NCI-H2171 (cell line): ENCODE results near the gene RBM20.
A peak's percentile ranks its signal among the peaks of the same experiment; 100 is the strongest.

ENCODE experiments used
- DNase-seq: peaks from one replicate; lab custom pipeline; 2025; lab: John Stamatoyannopoulos, UW

Gene RBM20

GRCh38 chr10:110834629-110835301 lies 190.6 kb downstream of the RBM20 start:
- peak; percentile 65 for DNase-seq

- no peak for DNase-seq
Measured at GRCh38 chr10:110835841-110836240, 191.7 kb downstream of the RBM20 start.

DNA sequence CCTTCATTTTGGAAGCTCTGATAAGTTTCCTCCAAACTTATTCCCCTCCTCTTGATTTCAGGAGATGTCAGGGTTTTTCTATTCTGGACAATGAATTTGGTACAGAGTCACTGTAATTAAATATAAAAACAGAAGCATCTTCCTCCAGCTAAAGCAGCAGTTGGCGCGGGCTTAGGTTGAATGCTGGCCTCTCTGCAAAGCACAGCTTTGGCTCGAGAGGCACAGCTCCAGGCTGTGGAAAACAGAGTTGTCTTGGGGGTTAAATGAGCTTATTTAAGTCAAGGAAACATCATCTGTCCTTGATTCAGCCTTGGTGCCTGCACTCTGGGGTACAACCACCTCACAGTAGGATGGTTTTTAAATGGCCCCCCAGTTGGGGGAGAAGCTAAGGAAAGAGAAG lies 192.6 kb downstream of the RBM20 start:
- DNase-seq = no peak

GRCh38 chr10:110837418-110838171 lies 193.5 kb downstream of the RBM20 start:
- no peak for DNase-seq

DNA sequence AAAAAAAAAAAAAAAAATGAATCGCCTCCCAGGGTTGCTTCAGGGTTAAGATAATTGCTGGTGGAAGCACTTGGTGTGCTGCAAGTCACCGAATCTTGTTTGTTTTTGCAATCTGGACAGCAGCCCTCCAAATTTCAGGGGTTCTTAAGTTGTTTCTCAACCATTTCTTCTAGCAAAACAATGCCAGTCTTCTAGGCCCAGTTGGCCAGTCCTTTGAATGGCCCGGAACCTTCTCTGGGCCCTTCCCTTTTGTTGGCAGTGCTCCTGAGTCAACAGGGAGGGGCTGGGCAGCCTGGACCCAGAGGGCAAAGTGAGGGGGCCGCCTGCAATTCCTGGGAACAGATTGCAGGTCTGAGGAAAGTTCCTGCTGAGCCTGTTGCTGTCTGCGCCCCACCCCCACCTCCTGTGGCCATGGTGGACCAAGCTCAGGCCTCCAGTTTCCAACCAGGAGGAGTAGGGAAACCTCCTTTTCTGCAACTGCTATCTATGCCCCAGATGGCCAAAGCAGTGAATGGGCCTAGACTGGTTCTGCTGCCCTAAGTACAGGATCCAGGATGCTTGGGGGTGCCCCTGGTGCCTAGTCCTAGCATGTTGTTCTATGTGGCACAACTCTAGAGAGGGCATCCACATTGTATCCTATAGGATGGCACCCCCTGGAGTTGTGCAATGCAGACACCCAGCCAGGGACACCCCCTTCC lies 196.2 kb downstream of the RBM20 start:
- no peak for DNase-seq

GRCh38 chr10:110840923-110841428 lies 196.8 kb downstream of the RBM20 start:
- DNase-seq = no peak

- no peak for DNase-seq
Measured at GRCh38 chr10:110841767-110842267, 197.7 kb downstream of the RBM20 start.

DNA sequence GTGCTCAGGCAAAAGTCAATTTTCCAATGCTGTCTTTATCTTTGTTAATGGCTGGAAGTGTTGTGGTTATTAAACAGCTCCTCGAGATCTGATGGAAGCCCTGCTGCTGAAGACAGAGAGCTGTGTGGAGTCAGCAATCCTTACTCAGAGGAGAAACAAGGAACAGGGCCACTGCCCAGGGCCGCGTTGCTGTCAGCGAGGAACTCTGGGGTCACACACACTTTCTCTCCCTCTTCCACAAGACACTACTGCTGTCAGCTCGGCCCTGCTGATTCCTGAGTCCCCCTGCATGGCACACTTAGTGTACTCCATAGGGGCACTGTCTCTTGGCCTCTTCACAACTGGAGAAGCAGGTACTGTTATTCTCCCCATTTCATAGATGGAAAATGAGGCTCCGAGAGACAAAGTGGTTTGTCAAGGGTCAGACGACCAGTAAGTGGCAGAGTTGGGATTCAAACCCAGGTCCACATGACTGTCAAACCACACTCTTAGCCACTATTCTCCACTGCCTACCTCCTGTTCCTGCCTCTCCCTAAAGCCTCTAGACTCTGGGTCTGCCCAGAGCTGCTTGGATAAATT lies 198.3 kb downstream of the RBM20 start:
- no peak for DNase-seq

DNA sequence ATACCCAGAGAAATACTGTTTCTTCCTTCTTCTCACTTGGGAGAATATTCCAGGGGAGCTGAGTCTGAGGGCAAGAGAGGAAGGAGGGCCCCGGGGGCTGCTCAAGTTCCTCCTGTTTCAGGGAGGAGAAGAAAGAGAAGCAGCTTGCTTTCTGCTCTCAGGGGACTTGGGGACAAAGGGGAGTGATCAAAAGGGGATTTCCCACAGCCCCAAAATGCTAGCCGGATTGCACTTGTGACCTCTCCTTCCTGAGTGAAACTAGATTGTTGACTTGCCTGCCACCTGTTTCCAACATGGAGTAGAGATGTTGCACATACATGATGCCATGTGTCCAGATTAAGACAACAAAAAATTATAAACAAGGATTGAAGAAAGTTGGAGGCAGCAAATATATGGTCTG lies 198.9 kb downstream of the RBM20 start:
- peak; percentile 32 for DNase-seq

GRCh38 chr10:110843796-110844616 lies 199.9 kb downstream of the RBM20 start:
- peak; percentile 29 for DNase-seq

- DNase-seq = no peak
Measured at GRCh38 chr10:110844617-110844881, 200.4 kb downstream of the RBM20 start.

DNA sequence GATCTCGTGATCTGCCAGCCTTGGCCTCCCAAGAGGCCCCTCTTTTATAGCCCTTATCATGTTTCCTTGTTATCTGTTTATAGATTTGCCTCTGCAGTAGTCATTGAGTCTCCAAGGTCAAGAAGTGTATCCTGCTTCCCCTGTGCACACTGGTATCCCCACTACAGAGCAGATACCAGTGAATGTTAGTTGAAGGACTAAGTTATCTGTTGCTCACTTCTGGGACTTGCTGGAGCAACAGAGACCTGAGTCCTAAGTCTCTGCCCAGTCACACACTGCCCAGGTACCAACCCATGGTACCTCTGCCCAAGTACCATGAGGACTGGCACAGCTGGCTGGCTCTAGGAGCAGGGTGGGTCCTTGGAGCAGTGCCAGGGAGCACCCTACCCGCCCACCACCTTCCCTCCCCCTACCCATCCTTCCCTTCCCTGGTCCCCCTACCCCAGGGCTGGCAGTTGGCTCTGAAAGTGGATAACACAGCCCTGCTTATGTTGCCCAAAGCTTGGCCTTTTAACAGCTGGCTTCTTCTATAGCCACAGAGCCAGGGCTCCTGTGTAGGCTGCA lies 201.1 kb downstream of the RBM20 start:
- DNase-seq = no peak

DNA sequence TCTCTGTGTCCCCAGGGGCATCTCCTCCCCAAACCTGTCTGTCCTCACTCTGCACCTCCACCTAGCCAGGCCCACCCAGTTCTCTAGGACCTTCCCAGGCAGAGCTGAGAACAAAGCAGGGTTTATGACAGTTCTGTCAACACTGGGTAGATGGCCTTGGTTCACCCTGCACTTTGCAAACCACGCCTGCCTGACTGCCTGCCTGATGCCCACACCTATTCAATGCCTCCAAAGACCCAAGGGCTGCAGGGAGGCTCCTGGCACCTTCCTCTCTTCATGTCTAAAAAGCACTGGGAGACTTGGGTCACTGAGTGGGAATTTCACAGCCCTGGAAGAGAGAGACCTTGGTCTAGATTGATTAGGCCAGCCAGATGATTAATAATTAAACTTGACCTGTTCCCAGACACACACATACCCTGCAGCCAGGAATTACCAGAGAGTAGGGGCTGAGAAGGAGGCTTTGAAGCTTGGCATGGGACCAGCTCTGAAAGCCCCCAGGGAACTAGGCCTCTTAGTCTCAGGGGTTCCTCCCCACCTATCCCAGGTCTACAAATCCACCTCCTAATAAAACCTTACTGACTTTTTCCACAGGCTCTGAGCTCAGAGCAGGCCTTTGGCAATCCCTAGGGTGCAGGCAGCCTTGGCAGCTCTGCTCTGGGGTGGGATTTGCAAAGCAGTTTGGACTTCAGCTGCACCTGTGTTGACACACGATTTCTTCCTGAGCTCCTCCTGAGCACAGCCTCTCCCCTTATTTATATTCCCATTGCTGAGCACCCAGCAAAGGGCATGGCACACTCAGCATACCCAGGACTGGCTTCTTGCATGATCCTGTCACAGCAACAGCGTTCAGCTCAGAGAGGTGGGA lies 201.9 kb downstream of the RBM20 start:
- DNase-seq = no peak

- DNase-seq = no peak
Measured at GRCh38 chr10:110847374-110847773, 203.2 kb downstream of the RBM20 start.

GRCh38 chr10:110848106-110848505 lies 204.0 kb downstream of the RBM20 start:
- DNase-seq = no peak

DNA sequence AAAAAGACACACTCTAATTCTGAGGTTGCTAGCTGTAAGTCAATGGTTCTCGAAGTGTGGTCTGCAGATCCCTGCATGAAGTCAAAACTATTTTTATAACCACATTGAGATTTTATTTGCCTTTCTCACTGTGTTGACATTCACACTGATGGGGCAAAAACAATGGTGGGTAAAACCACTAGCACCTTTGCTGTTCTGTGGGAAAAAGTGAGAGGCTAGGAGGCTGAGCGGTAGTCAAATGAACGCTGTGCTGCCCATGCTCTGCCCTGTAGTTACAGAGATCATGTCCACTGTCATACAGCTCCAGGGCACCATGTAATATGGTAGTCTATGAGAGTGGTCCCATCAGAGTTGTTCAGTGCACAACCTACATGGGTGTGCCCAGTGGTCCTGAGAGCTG lies 206.0 kb downstream of the RBM20 start:
- DNase-seq = no peak

- no peak for DNase-seq
Measured at GRCh38 chr10:110851020-110851612, 207.0 kb downstream of the RBM20 start.

DNA sequence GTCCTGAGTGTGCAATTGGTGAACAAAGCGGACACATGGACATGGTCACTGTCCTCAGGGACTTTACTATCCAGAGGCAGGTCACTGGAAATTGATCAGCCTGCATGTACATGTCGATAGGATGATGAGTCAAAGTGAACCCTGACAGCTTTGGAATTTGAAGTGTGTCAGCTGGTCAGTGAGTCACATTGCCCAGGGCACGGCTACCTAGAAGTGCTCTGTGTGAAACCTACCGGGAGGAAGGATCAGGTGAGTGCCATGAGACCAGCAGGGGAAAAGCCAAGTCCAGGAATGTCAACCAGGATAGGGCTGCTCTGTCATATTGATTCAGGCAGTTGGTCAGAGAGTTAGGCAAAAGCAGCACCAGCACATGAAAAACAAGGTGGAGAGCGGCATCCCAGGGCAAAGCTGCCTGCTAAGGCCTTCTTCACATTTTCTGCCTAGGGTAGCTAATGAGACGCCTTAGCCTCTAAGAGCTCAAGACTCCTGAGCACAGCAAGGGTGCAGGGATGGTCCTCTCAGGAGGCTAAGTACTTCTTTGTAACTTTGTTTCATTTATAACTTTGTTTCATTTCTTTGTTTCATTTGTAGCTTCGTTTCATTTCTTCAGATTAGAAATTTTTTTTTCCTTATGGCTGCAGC lies 208.2 kb downstream of the RBM20 start:
- no peak for DNase-seq

GRCh38 chr10:110852947-110853346 lies 208.8 kb downstream of the RBM20 start:
- no peak for DNase-seq
